A549 treated with CpdA at 1 μM for 4 hours (cell line): ENCODE data around the gene ZNF343. TPM values are rescaled to one million over a fixed set of nuclear protein-coding genes. Genes with fewer than 3 reads are reported as not detected.

Source experiments
- total RNA-seq: library from RNA; stranded (reverse); fragments of 200-300 nt; extraction: Qiagen RNA extraction; gene quantifications from 5 replicates; pipeline ENCODE4 v1.2.3, GENCODE V29; 2022; ENCODE audit warnings: low read depth

The ZNF343 gene
- 13.0 to 15.1 TPM (median 14.1 TPM) in 5 replicates for total RNA-seq

DNA sequence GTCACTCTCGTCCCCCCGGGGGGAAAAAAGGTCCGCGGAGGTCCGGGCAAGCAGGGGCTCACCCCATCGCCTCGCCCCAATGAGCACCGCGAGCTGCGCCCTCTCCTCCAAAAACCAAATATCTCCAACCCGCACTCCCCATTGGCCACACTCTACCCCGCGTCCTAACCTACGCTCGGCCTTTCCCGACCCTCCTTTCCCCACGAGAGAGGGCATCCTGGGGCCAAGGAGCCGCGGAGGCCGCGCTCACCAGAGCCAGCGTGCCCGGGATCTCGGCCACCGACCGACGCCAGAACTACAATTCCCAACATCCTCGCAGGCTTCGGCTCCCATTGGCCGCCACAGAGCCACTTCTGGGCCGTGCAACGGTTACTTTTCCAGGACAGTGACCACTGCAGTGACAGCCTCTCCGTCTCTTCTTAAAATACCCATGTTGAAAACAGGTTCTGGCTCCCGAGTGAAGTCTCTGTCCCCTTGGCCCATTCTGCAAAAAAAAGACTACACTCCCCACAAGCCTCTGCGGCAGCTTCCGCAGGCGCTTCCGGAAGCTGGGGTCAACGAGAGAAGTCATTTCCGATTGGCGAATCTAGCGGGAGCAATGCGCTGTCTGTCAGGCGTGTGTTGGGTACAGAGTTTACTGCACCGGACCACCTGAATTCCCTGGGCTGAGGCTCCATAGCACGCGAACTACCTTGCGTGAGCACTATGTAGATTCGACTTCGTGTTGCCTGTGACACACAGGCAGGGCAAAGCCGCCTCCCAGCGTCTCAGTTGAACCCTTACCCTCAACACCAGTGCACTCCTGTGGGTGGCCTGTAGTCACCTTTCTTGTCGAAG is at the start of gene ZNF343:
Gene ZNF343, minus strand, starts transcription at position 285 of the 837 bp plus-strand sequence. CDS start 15,020 bp downstream, outside the sequence.

GRCh38 chr20:2536560-2536986 is 27.9 kb upstream of the ZNF343 start, which contains the start of gene TMC2:
Gene TMC2 (plus strand): TSS chr20:2536573. CDS start chr20:2536622, 49 bp downstream.

DNA sequence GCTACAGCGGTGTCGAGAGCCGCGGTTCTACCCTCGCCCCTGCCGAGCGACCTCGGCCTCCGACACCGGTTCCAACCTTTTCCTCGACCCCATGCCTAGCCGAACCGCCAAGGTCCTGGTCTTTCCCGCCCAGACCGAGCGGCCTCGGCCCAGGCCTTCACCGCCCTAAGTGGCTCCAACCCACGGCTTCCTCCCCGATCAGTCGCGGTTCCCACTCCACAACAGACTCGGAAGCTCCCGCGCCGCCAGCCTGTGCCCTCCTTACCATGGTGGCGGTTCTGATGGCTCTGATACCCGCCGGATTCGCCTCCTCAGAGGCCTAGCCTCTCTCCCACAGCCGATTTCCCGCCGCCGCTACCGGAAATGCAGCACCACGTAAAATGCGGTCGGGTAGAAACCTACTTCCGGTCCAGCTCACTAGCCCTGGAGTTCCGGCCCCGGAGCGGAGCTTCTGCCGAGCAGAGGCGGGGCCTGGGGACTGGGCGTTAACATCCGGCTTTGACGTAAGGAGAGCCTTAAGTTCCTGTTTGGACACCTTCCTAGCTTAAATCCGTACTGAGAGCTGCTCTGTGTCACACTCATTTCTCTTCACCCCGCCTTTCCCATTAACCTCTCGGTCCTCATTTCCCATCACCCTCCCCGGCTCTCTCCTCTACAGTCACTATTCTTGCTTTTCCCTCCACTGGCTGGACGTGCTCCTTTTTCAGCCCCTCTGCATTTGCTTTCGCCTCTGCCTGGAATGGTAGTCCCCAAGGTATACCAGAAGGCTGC is 38.1 kb downstream of the ZNF343 start, which contains the start of gene SNRPB:
Gene SNRPB, minus strand, starts transcription at position 367 of the 771 bp plus-strand sequence. Its CDS starts 99 bp downstream, at position 268.

Other genes starting within 250 kb of the ZNF343 start
- 0.03 to 0.21 TPM (median 0.07 TPM) in 3 of 5 replicates, not detected in the others for gene TGM3, start 212.9 kb downstream of the ZNF343 start, total RNA-seq
- gene TGM6, start 128.0 kb downstream of the ZNF343 start, total RNA-seq: not detected in 5 replicates
- 866 to 1,067 TPM (median 982 TPM) in 5 replicates for gene SNRPB, start 38.1 kb downstream of the ZNF343 start, total RNA-seq
- not detected in 5 replicates for gene TMC2, start 27.7 kb upstream of the ZNF343 start, total RNA-seq
- gene NOP56, start 143.7 kb upstream of the ZNF343 start, total RNA-seq: 593 to 697 TPM (median 621 TPM) in 5 replicates
- gene IDH3B, start 155.3 kb upstream of the ZNF343 start, total RNA-seq: 128 to 135 TPM (median 133 TPM) in 5 replicates
- 2.2 to 4.7 TPM (median 2.4 TPM) in 5 replicates for gene EBF4, start 183.9 kb upstream of the ZNF343 start, total RNA-seq